Stimulated activated CD8-positive, alpha-beta memory T cell treated with anti-CD3 and anti-CD28 coated beads, Interleukin-12 subunit alpha, Interleukin-12 subunit beta, amount 100 ng/mL, for 4 hours (primary cell): ENCODE measurements around the gene ACVR1B.

ENCODE experiments used
- DNase-seq: peaks from one replicate; pipeline ENCODE4 v3.0.0-alpha.2; 2020; ENCODE audit warnings: low read depth

ACVR1B gene

GRCh38 chr12:52045794-52046199, 94.3 kb downstream of the ACVR1B start:
- DNase-seq: no peak
